Esophagus squamous epithelium (tissue), 4 donors: ENCODE data around the gene PRELID3B.

Source experiments
- CTCF ChIP-seq, 6 experiments: fragments of 450-650 bp in 4 of 6; fragments of 200-600 bp in 2 of 6; sonication (generic) in 2 of 6; IDR thresholded peaks; one replicate each; pipeline ENCODE4 v1.5.1; 2016 to 2019; ENCODE audit warnings: antibody characterized with exemption in 6 of 6, mild to moderate bottlenecking in 4 of 6, moderate library complexity in 4 of 6
- POLR2A ChIP-seq, 4 donors: fragments of 450-650 bp; IDR thresholded peaks; one replicate each; pipeline ENCODE4 v1.6.1; 2017; ENCODE audit warnings: antibody characterized with exemption in 4 of 4, mild to moderate bottlenecking in 4 of 4, moderate library complexity in 3 of 4

GRCh38 chr20:59016795-59017492 is 25.6 kb downstream of the PRELID3B start:
- TF ChIP-seq POLR2A (IDR thresholded peaks at IDR 0.05) (no peak), CTCF (IDR thresholded peaks at IDR 0.05) (no peak)
